GM21381 (cell line): ENCODE measurements around the gene HIVEP3.

Source experiments
- ATAC-seq: cut with Tn5 transposase; IDR thresholded peaks from one replicate; pipeline ENCODE4 v1.9.1; 2021; ENCODE audit warnings: mild to moderate bottlenecking, moderate library complexity; ENCODE audit not compliant: unreplicated experiment

HIVEP3 gene

DNA sequence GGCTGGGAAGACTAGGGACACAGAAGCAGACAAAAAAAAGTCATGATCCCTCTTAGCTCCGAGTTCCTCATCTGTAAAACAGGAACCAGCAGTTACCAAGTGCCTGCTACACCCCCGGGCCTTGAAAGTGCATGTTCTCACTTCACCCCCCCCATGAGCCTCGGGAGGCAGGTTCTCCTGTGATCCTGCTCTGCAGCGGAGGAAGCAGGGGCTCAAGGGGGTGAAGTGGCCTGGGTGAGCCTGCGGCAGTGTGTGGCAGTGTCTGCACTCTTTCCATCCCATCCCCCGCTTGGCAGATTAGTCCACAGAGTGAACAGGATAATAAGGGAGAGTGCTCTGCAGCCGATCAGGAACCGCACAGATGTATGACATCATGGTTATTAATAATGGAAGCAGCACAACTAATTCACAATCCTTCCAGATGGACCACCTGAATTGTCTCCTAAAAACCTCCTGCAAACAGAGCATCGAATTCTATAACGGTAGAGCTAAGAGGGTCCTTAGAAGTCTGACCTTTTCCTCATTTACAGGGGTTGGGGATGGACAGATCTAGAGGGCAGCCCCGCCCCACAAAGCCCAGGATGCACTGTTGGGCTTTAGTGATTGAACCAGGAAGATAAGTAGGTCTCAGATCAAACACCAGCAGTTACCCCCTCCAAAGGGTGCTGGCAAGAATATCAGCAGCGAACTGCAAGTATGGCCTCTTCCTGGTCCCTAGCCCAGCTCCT lies 260.1 kb downstream of the HIVEP3 start:
- no peak for ATAC-seq

DNA sequence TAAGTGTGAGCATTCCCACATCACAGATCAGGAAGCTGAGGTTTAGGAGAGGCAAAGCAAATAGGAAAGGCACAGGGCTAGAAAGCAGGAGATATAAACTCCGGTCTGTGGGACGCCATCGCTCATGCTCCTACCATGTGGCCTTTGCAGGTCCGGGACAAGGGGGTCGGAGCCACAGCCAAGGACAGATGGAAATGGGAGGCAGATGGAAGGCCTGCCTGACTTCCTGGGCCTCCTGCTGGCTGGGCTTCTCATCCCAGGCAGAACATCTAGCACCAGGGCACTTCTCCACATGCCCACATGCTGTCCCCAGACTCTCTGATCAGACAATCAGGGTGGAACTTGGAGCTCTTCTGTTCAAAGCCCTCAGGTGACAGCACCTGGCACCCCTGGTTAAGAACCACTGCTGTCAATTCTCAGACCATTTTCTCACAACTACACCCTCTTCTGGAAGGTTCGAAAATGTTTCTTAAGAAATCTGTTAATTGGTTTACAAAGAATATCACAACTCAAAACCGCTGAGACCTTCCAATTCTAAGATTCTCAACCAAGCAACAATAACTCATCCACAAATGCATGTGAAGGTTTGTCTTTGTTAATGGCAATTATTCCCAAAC lies 260.9 kb downstream of the HIVEP3 start:
- no peak for ATAC-seq

DNA sequence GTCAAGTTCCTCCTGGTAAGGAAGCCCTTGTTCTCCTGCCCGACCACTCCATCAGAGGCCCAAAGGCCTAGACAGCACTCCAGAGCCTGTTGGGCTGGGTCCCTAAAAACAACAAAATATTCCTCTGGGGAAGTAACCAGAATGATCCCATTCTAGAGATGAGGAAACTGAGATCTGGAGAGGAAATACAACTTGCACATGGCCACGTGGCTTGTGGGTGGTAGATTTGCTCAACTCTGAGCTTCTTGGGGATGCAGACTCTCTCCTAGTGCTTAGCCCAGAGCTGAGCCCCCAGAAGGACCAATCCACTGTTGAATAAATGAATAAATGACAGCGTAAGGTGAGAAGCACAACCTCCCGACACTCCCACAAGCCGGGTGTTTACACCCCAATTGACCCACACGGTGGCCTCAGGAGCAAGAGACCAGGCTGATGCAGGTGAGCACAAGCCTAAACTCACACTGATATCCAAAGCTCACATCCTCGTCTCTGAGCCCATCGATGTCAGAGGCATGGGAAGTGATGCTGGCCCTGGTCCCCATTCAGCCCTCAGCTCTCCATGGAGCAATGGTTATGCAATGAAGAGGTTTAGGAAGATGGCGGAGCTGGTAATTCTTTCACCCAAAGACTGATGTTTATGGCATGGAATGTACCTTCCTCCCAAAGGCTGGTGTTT lies 261.8 kb downstream of the HIVEP3 start:
- no peak for ATAC-seq

DNA sequence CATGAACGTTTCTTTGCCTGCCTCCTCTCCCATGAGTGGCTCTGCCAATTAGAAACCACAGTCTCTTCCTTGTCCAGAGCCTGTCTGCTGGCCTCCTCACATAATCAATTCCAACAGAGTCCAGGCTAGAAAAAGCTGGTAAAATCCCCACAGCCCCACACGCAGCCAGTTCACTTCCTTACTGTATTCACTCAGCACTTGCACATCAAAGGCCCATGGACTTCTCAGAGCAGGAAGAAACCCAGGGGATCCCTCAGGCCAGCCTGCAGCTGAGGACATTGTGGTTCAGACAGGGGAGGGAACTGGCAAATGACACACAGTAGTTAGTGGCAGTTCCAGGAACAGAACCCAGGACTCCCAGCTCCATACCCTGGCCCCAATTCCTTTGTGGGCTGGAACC lies 262.7 kb downstream of the HIVEP3 start:
- ATAC-seq: no peak

DNA sequence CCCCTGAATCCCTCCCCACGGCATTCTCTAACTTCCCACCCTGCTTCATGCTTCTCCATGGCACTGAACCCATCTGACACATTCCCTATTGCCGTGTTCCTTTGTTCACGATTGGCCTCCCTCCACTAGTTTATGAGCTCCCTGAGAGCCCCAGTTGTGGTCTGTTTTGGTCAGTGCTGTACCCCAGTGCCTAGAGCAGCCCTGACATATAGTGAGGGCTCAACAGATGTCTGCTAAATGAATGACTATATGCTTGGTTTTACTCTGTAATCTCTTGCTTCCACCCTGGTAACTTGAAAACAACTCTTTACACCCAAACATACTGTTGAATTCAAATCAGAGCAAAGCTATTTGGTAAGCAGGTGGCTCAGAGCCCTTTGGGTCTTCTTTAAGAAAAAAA lies 263.1 kb downstream of the HIVEP3 start:
- no peak for ATAC-seq

DNA sequence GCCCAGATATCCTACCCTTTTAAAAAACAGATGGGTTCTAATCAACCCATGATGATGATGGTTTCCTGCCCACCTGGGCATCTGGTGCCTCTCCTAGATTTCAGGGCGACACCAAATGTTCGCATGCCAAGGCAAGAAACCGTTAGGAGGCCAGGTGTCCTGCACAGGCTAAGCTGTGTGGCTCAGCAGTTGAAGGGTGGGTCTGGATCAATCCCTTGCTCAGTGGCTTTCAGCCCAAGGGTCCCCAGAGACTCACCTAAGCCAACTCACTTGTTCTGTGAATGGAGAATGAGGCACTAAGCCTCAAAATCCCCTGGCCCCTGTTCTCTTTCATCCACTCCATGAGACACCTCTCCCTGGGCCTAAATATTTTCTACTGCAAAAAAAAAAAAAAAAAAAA lies 265.1 kb downstream of the HIVEP3 start:
- no peak for ATAC-seq

DNA sequence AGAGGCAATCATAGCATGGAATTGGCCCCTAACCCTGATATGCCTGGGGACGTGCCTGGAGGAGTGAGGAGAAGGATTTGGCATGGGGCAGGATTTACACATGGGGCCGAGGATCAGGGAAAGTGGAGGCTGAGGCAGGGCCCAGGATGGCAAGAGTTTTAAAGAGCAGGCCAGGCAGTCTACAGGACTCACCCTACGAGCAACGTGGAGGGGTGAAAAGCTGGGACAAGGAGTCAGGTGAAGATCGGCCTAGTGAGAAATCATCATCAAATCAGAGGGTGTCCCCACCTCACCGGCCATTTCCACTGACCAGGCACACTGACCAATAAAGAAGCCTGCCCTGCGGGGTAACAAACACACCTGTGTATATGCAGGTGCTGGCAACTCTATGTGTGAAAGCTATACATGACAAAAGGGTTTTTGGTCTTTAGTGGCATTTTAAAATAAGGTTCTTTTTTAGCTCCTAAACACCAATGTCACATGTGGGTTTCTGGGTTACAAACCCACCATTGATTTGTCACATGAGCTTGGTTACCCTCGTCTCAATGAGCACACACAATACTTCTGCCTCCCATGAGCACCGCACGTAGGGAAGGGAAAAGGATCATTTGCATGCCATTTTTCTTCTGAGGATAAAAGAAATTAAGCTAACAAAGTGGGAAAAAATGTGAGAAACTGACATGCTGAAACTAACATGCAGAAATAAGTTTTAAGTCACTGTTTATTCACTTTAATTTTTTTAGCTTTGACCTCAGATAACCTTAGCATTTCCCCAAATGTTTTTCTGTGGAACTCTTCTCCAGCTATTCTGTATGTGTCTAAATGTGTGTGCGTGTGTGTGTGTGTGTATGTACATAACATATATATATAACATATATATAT lies 266.1 kb downstream of the HIVEP3 start:
- no peak for ATAC-seq

DNA sequence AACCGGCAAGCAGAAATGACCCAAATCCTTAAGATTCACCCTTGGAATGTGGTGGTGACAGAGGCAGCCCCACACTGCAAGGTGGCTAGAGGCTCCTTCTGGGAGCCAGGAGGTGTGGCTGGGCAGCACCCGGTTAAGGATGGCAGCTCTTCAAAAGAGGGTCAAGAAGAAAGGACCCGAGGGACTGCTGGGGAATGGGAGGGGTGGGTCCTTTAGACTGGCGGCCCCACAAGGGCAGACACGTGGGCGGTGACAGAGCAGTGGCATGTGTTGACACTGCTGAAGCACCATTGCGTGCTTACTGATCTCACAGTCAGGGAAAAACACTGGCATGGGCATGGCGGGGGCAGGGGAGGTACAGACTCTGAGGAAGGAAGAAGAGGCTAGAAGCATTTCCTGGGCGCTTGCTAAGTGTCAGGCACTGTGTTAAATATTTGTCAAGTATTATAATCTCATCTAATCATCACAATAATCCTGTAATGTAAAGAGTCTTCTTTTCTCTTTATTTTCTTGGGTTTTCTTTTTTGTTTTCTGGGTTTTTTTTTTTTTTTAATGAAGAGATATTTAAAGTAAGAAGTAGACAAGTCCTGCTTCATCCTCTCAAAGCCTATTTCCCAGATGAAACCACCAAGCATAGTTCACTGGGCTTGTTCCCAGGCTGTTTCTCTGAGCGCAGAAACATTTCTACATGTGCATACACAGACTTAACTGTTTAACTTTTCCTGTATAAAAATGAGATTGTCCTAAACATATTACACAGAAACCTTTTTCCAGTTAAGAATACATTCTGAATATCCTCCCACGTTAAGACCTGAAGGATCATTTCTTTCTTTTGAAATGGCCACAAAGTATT lies 268.5 kb downstream of the HIVEP3 start:
- ATAC-seq: no peak

DNA sequence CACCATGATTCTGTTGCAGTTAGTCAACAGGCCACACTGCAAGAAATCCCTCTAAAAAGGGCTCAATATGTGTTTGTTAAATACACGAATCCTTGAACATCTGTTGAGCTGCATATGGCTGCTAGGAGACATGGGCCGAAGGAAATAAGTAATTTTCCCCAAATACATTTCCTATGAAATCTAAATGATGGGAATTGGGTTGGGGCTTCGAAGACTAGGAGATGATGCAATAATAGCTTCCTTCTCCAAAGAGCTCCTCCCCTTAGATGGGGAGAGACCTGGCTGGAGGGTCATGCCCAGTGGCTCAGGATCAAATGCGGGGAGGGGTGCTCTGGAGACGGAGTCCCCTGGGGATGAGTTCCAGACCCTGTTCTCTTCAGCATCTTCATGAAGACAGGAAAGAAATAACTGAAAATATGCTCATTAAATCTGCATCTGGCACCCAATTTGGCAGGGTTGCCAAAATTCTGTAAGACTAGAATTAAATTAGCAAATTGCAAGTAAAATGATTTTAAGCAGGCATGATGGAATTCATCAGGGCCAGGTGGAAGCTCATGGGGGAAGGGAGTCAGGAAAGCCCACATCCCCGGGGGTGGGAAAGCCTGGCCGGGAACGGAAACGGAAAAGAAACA lies 269.2 kb downstream of the HIVEP3 start:
- ATAC-seq: no peak

DNA sequence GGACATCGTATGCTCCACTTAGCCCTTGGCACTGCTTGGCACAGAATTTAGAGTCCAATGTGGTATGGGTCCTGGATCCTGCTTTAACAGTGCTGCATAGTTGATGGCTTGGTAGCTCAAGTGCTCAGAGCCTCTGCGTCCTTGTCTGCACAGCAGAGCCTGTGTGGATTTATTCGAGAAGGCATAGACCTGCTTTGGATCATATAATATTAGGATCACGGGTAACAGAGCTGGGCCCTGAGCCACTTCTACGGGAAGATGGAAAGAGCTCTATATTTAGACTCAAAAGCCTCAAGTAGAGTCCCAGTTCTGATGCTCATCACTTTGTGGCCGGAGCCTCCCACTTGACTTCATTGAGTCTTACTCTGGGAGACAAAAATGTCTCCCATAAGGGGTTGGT lies 269.9 kb downstream of the HIVEP3 start:
- no peak for ATAC-seq

DNA sequence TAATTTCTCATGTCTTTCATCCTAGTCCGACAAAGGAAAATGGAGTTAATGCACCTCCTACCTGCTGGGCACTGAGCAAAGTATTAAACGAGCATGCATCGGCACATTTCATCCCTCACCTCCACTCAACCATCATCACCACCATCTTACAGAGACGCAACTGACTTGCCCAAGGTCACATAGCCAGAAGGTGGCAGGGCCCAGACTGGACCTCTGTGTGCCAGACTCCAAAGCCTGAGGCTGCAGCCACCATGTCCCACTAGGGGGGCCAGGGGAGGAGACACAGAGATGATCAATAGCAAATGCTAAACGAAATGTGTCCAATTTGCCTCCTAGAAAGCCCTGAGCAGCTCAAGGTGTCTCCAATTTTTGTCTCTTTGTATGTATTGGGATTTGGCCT lies 270.5 kb downstream of the HIVEP3 start:
- no peak for ATAC-seq

DNA sequence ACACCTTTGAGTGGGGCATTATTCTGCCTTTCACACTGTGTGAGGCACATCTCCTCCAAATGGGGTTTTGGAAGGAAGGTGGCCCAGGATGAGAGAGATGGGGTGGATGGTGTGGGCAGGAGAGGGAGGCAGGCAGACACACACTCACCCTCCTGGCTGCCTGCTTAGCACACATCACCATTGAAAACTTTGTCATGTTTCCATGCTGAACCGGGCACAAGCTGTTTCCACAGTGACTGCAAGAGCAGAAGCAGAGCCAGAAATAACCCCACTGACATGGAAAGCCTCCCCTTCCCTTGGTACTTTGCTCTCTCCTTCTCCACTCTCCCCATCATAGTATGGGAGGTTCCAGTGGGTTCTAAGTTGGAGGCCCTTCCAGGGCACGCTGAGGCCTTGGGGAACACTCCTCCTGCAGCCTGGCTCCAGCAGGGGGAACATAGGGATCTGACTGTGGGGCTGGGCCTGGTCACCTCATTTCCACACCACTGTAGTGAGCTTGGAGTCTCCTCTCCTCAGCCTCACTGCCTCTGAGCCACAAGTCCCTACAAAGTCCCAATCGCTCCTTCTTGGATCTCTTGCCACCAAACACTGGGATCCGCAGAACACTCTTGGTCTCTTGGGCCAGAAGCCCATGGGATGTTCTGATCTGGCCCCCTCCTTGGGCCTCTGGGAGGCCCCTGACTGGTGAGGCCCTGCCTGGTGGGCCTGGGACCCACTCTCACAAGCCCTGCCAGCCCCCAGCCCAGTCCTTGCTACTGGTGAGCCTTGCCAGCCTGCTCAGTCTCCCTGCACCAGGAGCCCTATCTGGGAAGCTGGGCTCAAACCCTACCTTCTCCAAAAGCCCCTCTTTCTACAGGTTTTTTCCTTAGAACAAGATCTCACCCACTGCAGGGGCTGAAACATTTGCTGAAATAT lies 271.2 kb downstream of the HIVEP3 start:
- ATAC-seq: no peak

DNA sequence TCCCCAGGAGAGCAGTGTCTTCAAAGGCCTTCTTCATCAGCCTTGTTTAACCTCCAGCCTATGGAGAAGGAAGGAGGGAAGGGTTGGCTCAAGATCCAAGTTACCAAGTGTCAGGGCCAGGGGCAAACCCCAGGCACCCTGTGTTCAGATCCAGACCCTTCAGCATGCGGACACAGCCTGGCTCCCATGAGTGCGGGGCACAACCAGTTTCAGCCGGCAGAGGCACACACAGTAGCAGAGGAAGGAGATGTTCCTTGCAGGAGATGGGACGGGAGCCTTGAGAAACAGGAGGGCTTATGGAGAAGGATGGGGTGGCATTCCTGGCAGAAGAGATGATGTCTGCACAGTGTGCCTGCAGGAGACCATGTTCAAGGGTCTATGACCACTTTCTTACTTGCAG lies 272.5 kb downstream of the HIVEP3 start:
- ATAC-seq: no peak

DNA sequence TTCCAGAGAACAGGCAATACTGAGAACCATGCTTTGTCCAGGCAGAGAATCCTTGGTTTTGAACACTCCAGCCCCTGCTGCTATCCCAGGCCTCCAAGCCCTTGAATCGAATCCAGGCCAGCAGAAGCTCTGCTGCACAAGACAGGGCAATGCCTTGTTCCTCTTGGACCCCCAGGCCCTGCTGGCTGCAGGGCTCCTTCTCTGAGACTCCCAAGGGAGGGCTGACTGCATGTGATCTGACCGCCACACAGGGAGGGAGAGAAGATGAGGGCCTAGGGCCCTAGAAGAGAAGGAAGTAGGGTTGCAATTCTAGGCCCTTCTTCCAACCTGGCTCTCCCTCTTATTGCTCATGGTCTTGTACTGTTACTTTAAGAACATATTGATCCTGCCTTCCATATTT lies 273.7 kb downstream of the HIVEP3 start:
- no peak for ATAC-seq

DNA sequence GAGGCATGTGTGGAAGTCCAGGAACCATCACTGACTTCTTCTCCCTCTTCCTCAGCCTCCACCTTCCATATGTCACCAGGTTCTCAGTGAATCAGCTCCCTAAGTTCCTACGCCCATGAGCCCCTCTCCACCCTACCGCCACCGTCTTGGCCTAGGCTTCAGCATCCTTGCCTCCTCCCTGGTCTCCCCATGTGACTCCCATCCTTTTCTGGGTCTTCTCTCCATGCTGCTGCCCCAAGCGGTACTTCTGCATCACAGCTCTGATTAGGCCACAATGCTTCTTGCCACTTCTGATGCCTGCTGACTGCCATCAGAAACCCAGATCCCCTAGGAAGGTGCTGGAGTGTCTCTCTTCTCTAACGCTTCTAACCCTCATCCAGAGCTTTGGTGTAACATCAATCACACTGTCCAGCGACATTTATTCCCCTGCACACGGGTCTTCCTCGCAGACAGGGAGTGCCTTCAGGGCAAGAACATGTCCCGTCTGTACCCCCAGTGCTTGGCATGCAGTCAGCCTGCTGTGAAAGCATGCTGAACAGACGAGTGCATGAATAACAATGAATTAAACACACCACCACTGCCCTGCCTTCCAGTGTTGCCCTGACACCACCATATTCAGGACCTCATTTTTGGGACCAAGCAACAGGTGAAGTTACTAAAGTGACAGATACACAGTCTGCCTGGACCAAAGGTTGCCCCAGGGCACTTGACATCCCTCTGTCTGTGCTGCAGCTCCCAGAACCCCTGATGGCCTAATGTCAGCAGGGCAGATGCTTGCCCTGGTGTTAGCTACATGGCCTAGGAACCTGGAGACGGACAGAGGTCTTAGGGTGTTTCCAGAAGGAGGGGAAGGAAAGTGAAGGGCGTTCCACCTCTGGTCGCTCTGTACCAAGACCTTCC lies 275.6 kb downstream of the HIVEP3 start:
- no peak for ATAC-seq

DNA sequence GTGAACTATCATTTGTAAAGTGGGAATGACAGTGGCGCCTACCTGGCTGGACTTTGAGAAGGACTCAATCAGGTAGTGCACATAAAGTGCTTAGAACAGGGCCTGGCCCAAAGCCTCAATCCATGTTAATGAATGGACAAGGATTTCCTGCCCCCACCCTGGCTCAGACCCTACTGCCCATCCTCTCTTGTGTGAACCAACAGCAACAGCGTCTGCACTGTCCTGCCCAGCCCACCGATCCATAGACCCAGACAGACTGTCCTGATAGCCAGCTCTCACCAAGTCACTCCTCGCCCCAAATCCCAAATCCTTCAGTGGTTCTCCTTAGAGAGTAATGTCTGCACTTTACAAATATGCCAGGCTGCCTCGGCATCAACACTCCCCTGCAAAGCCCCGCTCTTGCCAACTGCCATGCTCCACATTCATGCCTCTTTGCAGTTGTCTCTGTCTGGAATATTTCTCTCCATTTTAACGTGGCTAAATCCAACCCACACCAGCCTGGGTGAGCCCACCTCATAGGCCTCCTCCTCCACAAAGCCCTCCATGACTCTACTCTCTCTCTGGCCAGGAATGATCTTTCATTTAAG lies 276.7 kb downstream of the HIVEP3 start:
- ATAC-seq: no peak

DNA sequence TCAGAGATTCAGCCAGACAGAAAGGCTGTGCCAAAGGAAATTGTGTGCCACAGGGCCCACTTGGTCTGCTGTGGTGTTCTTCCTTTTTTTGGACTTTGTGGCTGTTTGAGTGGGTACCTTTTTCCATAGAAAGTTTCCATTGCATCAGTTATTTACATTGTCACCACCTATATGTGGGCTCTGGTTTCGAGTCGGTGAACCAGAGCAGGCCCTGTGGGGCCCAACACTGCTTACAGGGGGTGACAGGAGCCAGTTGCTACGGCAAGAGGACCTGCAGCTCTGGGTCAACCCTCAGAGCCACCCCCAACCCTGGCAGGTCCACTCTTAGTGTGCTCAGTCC lies 277.3 kb downstream of the HIVEP3 start:
- no peak for ATAC-seq
